OCI-LY7 (cell line): ENCODE data around the gene GMCL1. TPM values are rescaled to one million over a fixed set of nuclear protein-coding genes. Genes with fewer than 3 reads are reported as not detected.

Source experiments
- BruUV-seq: library from RNA; stranded (reverse); fragments of 400-500 nt; replicated peaks from 2 replicates; lab custom pipeline; 2021; lab: Mats Ljungman, UMichigan
- CTCF ChIA-PET: fragments of 300-600 bp; sonication (Branson Sonifier 250); formaldehyde crosslinking; loops from one replicate; lab custom pipeline; 2022; ENCODE audit warnings: antibody characterized with exemption; ENCODE audit not compliant: unreplicated experiment; lab: Charles Lee
- POLR2A ChIA-PET: fragments of 300-600 bp; sonication (Branson Sonifier 250); formaldehyde crosslinking; loops from one replicate; lab custom pipeline; 2022; ENCODE audit warnings: antibody characterized with exemption; lab: Charles Lee
- DNase-seq: peaks from one replicate; pipeline ENCODE4 v3.0.0-alpha.2; 2015; ENCODE audit warnings: low spot score
- H2AFZ ChIP-seq: fragments of 200-600 bp; sonication (generic), shearing (Covaris generic); 2 replicates; pipeline ENCODE4 v1.6.1; 2014; ENCODE audit warnings: mild to moderate bottlenecking, antibody characterized with exemption, low read length, moderate library complexity
- H3K27ac ChIP-seq: fragments of 200-600 bp; sonication (generic); 2 replicates; pipeline ENCODE4 v1.5.1; 2014; ENCODE audit warnings: mixed run types, low read depth, mild to moderate bottlenecking, moderate library complexity, low read length, inconsistent platforms; ENCODE audit not compliant: poor library complexity, severe bottlenecking
- H3K36me3 ChIP-seq: fragments of 200-600 bp; sonication (generic); 2 replicates; pipeline ENCODE4 v1.6.1; 2014; ENCODE audit warnings: mild to moderate bottlenecking, antibody characterized with exemption, low read length, moderate library complexity, mixed read lengths; ENCODE audit not compliant: insufficient read depth
- H3K4me1 ChIP-seq: fragments of 200-600 bp; sonication (generic); 2 replicates; pipeline ENCODE4 v1.5.1; 2014; ENCODE audit warnings: mild to moderate bottlenecking, low read length; ENCODE audit not compliant: insufficient read depth, poor library complexity, severe bottlenecking
- H3K4me2 ChIP-seq: fragments of 200-600 bp; sonication (generic); 2 replicates; pipeline ENCODE4 v1.6.1; 2014; ENCODE audit warnings: mild to moderate bottlenecking, low read length
- H3K4me3 ChIP-seq: fragments of 200-600 bp; sonication (generic); 2 replicates; pipeline ENCODE4 v1.5.1; 2014; ENCODE audit warnings: mild to moderate bottlenecking, low read depth, low read length; ENCODE audit not compliant: poor library complexity, severe bottlenecking
- H3K79me2 ChIP-seq: fragments of 200-600 bp; sonication (generic); 2 replicates; pipeline ENCODE4 v1.6.1; 2016; ENCODE audit warnings: low read depth, mild to moderate bottlenecking, low read length, moderate library complexity, mixed read lengths; ENCODE audit not compliant: insufficient read depth
- H3K9me2 ChIP-seq: fragments of 200-600 bp; sonication (generic); 2 replicates; pipeline ENCODE4 v1.6.1; 2016; ENCODE audit warnings: mild to moderate bottlenecking, low read length, mixed read lengths; ENCODE audit not compliant: insufficient read depth
- H3K9me3 ChIP-seq: fragments of 200-600 bp; sonication (generic); 2 replicates; pipeline ENCODE4 v1.6.1; 2014; ENCODE audit warnings: mild to moderate bottlenecking, mixed run types, low read length, mixed read lengths
- H4K20me1 ChIP-seq: fragments of 200-600 bp; sonication (generic); 2 replicates; pipeline ENCODE4 v1.6.1; 2014; ENCODE audit warnings: mild to moderate bottlenecking, antibody characterized with exemption, low read length, moderate library complexity, mixed read lengths; ENCODE audit not compliant: insufficient read depth
- EZH2phosphoT487 ChIP-seq: fragments of 200-600 bp; sonication (generic); IDR thresholded peaks from 2 replicates; pipeline ENCODE4 v1.6.1; 2018; ENCODE audit warnings: low read depth, borderline replicate concordance, mild to moderate bottlenecking, mixed run types, antibody characterized with exemption, low read length, moderate library complexity, mixed read lengths
- intact Hi-C: fragments of 100-400 bp; cut with micrococcal nuclease; formaldehyde crosslinking; loops from one replicate; pipeline ENCODE4 v1.10.0; 2022; ENCODE audit not compliant: unreplicated experiment
- total RNA-seq, 2 experiments: library from RNA; depleted of rRNA in 1 of 2; stranded (reverse); fragments of >200 nt in 1 of 2; shearing (Covaris generic) in 1 of 2; gene quantifications; 2 replicates each; pipeline ENCODE4 v1.2.3, GENCODE V29; 2014 to 2022
- TF ChIP-seq, protein P1 (sequence below): fragments of 200-600 bp; sonication (generic); conservative IDR thresholded peaks from 2 replicates; pipeline ENCODE4 v1.5.1; 2014; ENCODE audit warnings: mild to moderate bottlenecking, antibody characterized with exemption, low read length, moderate library complexity, mixed read lengths

The GMCL1 gene
- total RNA-seq, 2 experiments from 2014 or later, result 14.4 to 25.9 TPM

DNA sequence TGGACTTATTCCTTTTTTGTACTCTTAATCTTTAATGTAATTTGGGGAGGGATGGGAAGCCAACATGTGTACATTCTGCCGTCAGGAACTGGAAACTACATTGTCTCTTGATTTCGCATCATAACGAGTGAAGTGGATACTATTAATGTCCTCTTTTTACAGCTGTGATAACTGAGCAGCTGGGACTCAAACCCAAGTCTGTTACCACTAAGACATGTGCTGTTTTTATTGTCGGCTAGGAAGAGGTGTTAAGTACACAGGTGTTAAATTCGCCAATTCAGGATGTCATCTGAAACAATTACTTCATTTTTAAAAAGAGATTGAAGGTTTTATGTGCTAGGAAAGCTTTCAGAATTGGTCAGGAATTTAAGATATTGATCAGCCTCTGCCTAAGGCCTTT, 6.9 kb downstream of the GMCL1 start:
- DNase-seq, result peak; percentile 28
- Histone ChIP-seq H3K9me3 (no peaks in the 10 kb centered on the region), H3K4me1 (peaks cover 31% of the 10 kb centered on the region), H3K4me3 (peak overlapping the region; percentile 22), H3K36me3 (peaks cover 84% of the 10 kb centered on the region), H3K27ac (no peak overlapping the region), H3K9me2 (no peaks in the 10 kb centered on the region), H2AFZ (no peak overlapping the region), H3K4me2 (peak overlapping the region; percentile 35), H4K20me1 (peaks cover 6% of the 10 kb centered on the region; the same call in 1 of the 2 replicates), H3K79me2 (peaks cover 62% of the 10 kb centered on the region)
- no TSS peak for BruUV-seq
- ChIA-PET CTCF (no interaction called here), POLR2A (interaction anchor here (0.7 kb wide), 1 partner anchor 420 kb away, joined by 3 read pairs; no protein-coding TSS in a partner anchor)
- intact Hi-C loops, result no loop called here
- no peak for TF ChIP-seq EZH2phosphoT487
- TF ChIP-seq, protein P1, sequence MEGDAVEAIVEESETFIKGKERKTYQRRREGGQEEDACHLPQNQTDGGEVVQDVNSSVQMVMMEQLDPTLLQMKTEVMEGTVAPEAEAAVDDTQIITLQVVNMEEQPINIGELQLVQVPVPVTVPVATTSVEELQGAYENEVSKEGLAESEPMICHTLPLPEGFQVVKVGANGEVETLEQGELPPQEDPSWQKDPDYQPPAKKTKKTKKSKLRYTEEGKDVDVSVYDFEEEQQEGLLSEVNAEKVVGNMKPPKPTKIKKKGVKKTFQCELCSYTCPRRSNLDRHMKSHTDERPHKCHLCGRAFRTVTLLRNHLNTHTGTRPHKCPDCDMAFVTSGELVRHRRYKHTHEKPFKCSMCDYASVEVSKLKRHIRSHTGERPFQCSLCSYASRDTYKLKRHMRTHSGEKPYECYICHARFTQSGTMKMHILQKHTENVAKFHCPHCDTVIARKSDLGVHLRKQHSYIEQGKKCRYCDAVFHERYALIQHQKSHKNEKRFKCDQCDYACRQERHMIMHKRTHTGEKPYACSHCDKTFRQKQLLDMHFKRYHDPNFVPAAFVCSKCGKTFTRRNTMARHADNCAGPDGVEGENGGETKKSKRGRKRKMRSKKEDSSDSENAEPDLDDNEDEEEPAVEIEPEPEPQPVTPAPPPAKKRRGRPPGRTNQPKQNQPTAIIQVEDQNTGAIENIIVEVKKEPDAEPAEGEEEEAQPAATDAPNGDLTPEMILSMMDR, result no peak

DNA sequence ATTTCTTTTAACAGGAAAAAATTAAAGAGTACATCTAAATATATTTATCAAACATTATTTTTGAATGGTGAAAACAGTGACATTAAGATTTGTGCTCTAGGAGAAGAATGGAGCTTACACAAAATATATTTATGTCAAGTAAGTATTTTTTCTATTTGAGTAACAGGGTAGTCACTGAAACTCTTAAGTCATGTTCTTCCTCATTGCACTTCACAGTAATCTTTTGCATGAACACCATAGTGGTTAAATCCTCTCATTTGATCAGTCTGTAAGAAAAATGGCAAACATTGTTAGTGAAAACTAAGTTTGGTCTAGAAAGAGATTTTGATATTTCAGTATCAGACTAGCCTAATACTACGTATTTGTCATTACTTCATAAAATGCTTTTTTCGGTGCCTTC, 8.1 kb downstream of the GMCL1 start:
- intact Hi-C loops, result no loop called here
- no TSS peak for BruUV-seq
- Histone ChIP-seq H3K4me3 (no peak overlapping the region), H4K20me1 (peaks cover 6% of the 10 kb centered on the region; the same call in 1 of the 2 replicates), H2AFZ (no peak overlapping the region), H3K4me1 (peaks cover 20% of the 10 kb centered on the region), H3K4me2 (no peak overlapping the region), H3K9me3 (no peaks in the 10 kb centered on the region), H3K27ac (no peak overlapping the region), H3K79me2 (peaks cover 51% of the 10 kb centered on the region), H3K9me2 (no peaks in the 10 kb centered on the region), H3K36me3 (peaks cover 84% of the 10 kb centered on the region)
- TF ChIP-seq, protein P1, result no peak
- no peak for TF ChIP-seq EZH2phosphoT487
- ChIA-PET CTCF (no interaction called here), POLR2A (interaction anchor here (0.6 kb wide), 1 partner anchor 459 kb away, joined by 3 read pairs; no protein-coding TSS in a partner anchor)
- no peak for DNase-seq

DNA sequence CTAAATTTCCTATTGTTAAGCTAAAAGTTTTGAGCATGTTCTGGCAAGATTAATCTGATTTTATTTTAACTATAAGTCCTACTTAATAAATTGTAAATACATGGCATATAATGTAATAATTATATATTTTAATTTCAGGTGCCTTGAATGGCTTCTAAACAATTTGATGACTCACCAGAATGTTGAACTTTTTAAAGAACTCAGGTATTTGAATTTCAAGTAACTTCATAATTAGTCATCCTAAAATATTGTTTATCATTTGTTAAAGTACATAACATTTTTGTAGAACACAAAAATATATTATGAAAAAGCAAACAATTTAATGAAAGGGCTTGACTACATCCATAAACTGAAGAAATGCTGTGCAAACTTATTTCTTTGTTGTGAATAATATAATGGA, 14.5 kb downstream of the GMCL1 start:
- no peak overlapping the region for H3K4me3 ChIP-seq
- no peak overlapping the region for H3K27ac ChIP-seq
- TF ChIP-seq, protein P1, result no peak
- no peak for TF ChIP-seq EZH2phosphoT487
- H2AFZ ChIP-seq, result no peak overlapping the region
- CTCF ChIA-PET, result no interaction called here
- H3K4me2 ChIP-seq, result no peak overlapping the region
- H3K9me3 ChIP-seq, result no peaks in the 10 kb centered on the region
- intact Hi-C loops, result no loop called here
- H3K4me1 ChIP-seq, result no peaks in the 10 kb centered on the region
- POLR2A ChIA-PET, result interaction anchor here (0.8 kb wide), 1 partner anchor 359 kb away, joined by 3 read pairs; no protein-coding TSS in a partner anchor
- no peaks in the 10 kb centered on the region for H4K20me1 ChIP-seq
- BruUV-seq, result no TSS peak
- no peaks in the 10 kb centered on the region for H3K79me2 ChIP-seq
- H3K9me2 ChIP-seq, result no peaks in the 10 kb centered on the region
- no peak for DNase-seq
- peaks cover 85% of the 10 kb centered on the region for H3K36me3 ChIP-seq
